Endothelial cell of umbilical vein (primary cell): ENCODE measurements around the gene LRRN3.

Experiments
- EZH2 ChIP-seq: IDR thresholded peaks from 2 replicates; pipeline ENCODE4 v1.6.1; 2012; ENCODE audit warnings: borderline replicate concordance, low read depth, mild to moderate bottlenecking, moderate library complexity, low read length, inconsistent platforms; ENCODE audit not compliant: severe bottlenecking
- POLR2A ChIP-seq: IDR thresholded peaks from 2 replicates; pipeline ENCODE4 v1.6.1; 2012; ENCODE audit warnings: low read depth, mild to moderate bottlenecking, control low read depth, low read length
- POLR2AphosphoS5 ChIP-seq: IDR thresholded peaks from 2 replicates; pipeline ENCODE4 v1.6.1; 2012; ENCODE audit warnings: low read depth, mild to moderate bottlenecking, control low read depth, low read length, moderate library complexity; ENCODE audit not compliant: insufficient read depth

DNA sequence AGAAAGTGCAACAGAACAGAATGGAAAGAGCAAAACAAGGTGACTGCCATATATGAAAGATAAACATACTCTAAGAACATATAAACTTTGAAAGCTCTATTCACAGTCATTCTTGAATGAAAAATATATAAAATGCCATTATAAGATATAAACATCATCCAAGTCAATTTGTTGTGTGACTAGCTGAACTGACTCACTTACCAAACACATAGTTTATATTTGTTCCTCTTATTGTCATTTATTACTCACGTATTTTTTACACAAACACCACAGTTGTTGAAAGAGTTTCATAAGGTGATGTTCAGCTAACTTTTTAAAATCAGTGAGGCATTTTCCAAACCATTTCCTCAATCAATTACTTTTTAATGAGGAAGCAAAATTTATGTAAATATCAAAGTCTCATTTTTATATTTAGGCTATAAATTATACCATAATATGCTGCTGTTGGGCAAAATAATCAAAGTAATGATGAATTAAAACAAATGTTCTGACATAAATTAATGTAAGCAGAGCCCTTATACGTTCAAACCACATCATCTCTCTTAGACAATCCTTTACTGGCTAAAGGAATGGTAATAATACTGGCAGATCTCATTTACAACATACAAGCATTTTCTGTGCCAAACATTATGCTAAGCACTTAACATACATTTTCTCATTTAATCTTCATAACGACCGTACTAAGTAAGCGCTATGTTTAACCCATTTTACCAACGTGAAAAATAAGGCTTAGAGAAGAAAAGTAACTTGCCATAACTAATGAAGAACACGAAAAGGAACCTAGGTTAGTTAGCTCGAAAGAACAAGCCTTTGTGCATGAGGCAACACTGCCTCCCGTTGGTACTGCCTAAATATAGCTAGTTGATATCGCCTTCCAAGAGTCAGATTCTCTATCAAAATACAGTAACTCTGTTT lies 7.3 kb downstream of the LRRN3 start:
- TF ChIP-seq POLR2A (no peak), POLR2AphosphoS5 (no peak), EZH2 (no peak)
